ENCODE data around the gene LIG1.

LIG1 gene

DNA sequence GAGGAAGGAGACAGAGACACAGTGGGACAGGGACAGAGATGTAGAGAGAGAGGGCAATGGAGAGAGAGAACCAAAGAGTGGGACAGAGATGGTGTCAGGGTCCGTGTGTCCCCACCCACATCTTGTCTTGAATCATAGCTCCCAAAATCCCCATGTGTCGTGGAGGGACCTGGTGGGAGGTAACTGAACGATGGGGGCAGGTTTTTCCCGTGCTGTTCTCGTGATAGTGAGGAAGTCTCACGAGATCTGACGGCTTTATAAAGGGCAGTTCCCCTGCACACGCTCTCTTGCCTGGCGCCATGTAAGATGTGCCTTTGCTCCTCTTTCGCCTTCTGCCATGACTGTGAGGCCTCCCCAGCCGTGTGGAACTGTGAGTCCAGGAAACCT is 52.0 kb downstream of the LIG1 start:
- Histone ChIP-seq H3K4me3 (ENCODE audit: low read depth, low read length) (no peak overlapping the region), H3K9me3 (ENCODE audit: control insufficient read depth, insufficient read depth, low read depth, low read length) (no peaks in the 10 kb centered on the region), H3K36me3 (ENCODE audit: control insufficient read depth in 2 of 2, insufficient read depth in 1 of 2, low read length in 2 of 2) (peaks cover 46 to 69% of the 10 kb centered on the region in 2 experiments), H3K27ac (ENCODE audit: extremely low read depth, low read depth, low read length) (no peak overlapping the region), H3K4me1 (ENCODE audit: control insufficient read depth, insufficient read depth, low read length) (no peaks in the 10 kb centered on the region)
- TF ChIP-seq, protein P1, sequence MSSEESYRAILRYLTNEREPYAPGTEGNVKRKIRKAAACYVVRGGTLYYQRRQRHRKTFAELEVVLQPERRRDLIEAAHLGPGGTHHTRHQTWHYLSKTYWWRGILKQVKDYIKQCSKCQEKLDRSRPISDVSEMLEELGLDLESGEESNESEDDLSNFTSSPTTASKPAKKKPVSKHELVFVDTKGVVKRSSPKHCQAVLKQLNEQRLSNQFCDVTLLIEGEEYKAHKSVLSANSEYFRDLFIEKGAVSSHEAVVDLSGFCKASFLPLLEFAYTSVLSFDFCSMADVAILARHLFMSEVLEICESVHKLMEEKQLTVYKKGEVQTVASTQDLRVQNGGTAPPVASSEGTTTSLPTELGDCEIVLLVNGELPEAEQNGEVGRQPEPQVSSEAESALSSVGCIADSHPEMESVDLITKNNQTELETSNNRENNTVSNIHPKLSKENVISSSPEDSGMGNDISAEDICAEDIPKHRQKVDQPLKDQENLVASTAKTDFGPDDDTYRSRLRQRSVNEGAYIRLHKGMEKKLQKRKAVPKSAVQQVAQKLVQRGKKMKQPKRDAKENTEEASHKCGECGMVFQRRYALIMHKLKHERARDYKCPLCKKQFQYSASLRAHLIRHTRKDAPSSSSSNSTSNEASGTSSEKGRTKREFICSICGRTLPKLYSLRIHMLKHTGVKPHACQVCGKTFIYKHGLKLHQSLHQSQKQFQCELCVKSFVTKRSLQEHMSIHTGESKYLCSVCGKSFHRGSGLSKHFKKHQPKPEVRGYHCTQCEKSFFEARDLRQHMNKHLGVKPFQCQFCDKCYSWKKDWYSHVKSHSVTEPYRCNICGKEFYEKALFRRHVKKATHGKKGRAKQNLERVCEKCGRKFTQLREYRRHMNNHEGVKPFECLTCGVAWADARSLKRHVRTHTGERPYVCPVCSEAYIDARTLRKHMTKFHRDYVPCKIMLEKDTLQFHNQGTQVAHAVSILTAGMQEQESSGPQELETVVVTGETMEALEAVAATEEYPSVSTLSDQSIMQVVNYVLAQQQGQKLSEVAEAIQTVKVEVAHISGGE (tag by site-specific recombination; conservative IDR thresholded peaks at IDR 0.05; ENCODE audit: low read depth): no peak
- no peak for TF ChIP-seq SALL2 (tag by site-specific recombination; IDR thresholded peaks at IDR 0.05; ENCODE audit: borderline replicate concordance)
- ChIA-PET CTCF (no interaction called here), POLR2A (interaction anchor here (0.7 to 1.1 kb wide), 2 partner anchors 53 to 96 kb away, joined by 3 to 4 read pairs; no protein-coding TSS in a partner anchor)

DNA sequence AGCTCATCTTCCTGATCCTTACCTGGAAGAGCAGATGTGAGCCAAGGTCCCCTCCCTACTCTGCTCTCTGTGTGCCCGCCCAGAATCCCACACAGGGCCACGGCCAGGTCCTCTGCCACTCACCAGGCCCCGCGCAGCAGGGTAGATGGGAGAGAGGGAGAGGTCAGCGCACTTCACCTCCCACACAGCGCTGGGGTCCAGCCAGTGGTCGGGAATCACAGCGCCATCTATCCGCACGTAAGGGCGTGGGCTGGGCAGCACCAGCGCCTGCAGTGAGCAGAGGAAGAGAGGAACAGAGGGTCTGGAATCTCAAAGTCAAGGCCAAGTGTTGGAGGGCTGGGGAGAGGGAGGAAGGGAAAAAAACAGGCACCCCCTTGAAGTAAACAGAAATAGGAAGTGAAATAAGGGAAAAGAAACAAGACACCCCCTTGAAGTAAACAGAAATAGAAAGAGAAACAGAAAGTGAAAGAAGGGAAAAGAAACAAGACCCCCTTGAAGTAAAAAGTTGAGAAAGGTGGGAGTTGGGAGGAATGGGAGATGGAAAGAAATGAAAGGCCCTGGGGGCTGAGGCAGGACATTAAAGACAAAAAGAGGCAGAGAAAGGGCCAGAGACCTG is 52.5 kb downstream of the LIG1 start:
- CTCF ChIA-PET: interaction anchor here (0.6 to 1.1 kb wide), 2 partner anchors 9 to 30 kb away, joined by 3 to 5 read pairs; no protein-coding TSS in a partner anchor
- POLR2A ChIA-PET: no interaction called here
- H3K27ac ChIP-seq (ENCODE audit: extremely low read depth, low read depth, low read length): no peak overlapping the region

DNA sequence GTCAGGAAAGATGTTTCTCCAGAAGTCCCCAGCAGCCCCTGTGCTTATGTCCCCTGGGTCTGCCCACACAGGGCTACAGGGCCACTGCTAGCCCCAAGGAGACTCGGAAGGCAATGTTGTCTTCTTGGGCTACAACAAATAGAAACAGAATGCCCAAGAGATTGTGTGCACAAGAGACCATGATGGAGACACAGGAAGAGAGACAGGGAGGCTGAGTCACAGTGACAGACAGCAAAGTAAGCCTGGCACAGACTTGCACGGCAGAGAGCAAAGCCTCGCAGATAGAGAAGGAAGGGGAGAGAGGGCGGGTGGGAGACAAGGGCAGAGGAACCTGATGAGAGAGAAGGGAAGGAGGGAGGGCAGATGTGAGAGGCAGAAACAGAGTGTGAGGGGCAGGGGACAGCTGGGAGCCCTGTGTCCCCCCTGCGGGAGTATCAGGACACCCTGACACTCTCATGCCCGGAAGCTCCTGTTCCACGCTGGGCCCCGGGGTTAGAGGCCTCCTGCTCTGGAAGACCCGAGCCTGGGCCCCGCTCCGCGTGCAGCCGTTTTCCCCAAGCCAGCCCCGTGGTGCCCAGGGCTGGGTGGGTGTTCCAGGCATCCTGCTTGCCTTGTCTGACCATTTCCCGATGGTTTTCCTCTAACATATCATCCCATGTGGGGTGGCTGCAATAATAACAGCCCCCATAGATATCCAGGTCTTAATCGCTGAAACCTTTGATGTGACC is 56.8 kb downstream of the LIG1 start:
- ChIA-PET POLR2A (interaction anchor here (0.9 kb wide), 1 partner anchor 17 kb away, joined by 3 read pairs; no protein-coding TSS in a partner anchor), CTCF (interaction anchor here (0.7 kb wide), 1 partner anchor 51 kb away, joined by 4 read pairs; no protein-coding TSS in a partner anchor)
- Histone ChIP-seq H3K27ac (ENCODE audit: extremely low read depth, low read depth, low read length) (no peak overlapping the region), H3K36me3 (ENCODE audit: control insufficient read depth in 2 of 2, insufficient read depth in 1 of 2, low read length in 2 of 2) (peaks cover 22 to 28% of the 10 kb centered on the region in 2 experiments), H3K4me1 (ENCODE audit: control insufficient read depth, insufficient read depth, low read length) (0 out of 2 replicates have a peak, but pooled peaks cover 2% of the 10 kb centered on the region), H3K4me3 (ENCODE audit: low read depth, low read length) (no peak overlapping the region), H3K9me3 (ENCODE audit: control insufficient read depth, insufficient read depth, low read depth, low read length) (no peaks in the 10 kb centered on the region)
- TF ChIP-seq ZFP3 (tag by site-specific recombination; IDR thresholded peaks at IDR 0.05; ENCODE audit: low read depth) (no peak), HOXA7 (CRISPR knock-in tag; IDR thresholded peaks at IDR 0.05; ENCODE audit: borderline replicate concordance) (no peak), ZNF394 (tag by site-specific recombination; IDR thresholded peaks at IDR 0.05; ENCODE audit: borderline replicate concordance) (no peak), ZXDB (tag by site-specific recombination; IDR thresholded peaks at IDR 0.05) (no peak), ZNF701 (tag by site-specific recombination; IDR thresholded peaks at IDR 0.05) (no peak), ZNF530 (tag by site-specific recombination; IDR thresholded peaks at IDR 0.05; ENCODE audit: low read depth) (no peak), TRIM28 (IDR thresholded peaks at IDR 0.05; ENCODE audit: borderline replicate concordance, low read length) (no peak)
- TF ChIP-seq, protein P2, sequence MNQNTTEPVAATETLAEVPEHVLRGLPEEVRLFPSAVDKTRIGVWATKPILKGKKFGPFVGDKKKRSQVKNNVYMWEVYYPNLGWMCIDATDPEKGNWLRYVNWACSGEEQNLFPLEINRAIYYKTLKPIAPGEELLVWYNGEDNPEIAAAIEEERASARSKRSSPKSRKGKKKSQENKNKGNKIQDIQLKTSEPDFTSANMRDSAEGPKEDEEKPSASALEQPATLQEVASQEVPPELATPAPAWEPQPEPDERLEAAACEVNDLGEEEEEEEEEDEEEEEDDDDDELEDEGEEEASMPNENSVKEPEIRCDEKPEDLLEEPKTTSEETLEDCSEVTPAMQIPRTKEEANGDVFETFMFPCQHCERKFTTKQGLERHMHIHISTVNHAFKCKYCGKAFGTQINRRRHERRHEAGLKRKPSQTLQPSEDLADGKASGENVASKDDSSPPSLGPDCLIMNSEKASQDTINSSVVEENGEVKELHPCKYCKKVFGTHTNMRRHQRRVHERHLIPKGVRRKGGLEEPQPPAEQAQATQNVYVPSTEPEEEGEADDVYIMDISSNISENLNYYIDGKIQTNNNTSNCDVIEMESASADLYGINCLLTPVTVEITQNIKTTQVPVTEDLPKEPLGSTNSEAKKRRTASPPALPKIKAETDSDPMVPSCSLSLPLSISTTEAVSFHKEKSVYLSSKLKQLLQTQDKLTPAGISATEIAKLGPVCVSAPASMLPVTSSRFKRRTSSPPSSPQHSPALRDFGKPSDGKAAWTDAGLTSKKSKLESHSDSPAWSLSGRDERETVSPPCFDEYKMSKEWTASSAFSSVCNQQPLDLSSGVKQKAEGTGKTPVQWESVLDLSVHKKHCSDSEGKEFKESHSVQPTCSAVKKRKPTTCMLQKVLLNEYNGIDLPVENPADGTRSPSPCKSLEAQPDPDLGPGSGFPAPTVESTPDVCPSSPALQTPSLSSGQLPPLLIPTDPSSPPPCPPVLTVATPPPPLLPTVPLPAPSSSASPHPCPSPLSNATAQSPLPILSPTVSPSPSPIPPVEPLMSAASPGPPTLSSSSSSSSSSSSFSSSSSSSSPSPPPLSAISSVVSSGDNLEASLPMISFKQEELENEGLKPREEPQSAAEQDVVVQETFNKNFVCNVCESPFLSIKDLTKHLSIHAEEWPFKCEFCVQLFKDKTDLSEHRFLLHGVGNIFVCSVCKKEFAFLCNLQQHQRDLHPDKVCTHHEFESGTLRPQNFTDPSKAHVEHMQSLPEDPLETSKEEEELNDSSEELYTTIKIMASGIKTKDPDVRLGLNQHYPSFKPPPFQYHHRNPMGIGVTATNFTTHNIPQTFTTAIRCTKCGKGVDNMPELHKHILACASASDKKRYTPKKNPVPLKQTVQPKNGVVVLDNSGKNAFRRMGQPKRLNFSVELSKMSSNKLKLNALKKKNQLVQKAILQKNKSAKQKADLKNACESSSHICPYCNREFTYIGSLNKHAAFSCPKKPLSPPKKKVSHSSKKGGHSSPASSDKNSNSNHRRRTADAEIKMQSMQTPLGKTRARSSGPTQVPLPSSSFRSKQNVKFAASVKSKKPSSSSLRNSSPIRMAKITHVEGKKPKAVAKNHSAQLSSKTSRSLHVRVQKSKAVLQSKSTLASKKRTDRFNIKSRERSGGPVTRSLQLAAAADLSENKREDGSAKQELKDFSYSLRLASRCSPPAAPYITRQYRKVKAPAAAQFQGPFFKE (tag by site-specific recombination; IDR thresholded peaks at IDR 0.05; ENCODE audit: borderline replicate concordance): no peak
- TF ChIP-seq, protein P3, sequence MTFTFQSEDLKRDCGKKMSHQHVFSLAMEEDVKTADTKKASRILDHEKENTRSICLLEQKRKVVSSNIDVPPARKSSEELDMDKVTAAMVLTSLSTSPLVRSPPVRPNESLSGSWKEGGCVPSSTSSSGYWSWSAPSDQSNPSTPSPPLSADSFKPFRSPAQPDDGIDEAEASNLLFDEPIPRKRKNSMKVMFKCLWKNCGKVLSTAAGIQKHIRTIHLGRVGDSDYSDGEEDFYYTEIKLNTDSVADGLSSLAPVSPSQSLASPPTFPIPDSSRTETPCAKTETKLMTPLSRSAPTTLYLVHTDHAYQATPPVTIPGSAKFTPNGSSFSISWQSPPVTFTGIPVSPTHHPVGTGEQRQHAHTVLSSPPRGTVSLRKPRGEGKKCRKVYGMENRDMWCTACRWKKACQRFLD (tag by site-specific recombination; IDR thresholded peaks at IDR 0.05): no peak
- TF ChIP-seq, protein P4, sequence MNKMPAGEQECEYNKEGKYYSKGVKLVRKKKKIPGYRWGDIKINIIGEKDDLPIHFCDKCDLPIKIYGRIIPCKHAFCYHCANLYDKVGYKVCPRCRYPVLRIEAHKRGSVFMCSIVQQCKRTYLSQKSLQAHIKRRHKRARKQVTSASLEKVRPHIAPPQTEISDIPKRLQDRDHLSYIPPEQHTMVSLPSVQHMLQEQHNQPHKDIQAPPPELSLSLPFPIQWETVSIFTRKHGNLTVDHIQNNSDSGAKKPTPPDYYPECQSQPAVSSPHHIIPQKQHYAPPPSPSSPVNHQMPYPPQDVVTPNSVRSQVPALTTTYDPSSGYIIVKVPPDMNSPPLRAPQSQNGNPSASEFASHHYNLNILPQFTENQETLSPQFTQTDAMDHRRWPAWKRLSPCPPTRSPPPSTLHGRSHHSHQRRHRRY (tag by site-specific recombination; IDR thresholded peaks at IDR 0.05): no peak
- TF ChIP-seq, protein P5, sequence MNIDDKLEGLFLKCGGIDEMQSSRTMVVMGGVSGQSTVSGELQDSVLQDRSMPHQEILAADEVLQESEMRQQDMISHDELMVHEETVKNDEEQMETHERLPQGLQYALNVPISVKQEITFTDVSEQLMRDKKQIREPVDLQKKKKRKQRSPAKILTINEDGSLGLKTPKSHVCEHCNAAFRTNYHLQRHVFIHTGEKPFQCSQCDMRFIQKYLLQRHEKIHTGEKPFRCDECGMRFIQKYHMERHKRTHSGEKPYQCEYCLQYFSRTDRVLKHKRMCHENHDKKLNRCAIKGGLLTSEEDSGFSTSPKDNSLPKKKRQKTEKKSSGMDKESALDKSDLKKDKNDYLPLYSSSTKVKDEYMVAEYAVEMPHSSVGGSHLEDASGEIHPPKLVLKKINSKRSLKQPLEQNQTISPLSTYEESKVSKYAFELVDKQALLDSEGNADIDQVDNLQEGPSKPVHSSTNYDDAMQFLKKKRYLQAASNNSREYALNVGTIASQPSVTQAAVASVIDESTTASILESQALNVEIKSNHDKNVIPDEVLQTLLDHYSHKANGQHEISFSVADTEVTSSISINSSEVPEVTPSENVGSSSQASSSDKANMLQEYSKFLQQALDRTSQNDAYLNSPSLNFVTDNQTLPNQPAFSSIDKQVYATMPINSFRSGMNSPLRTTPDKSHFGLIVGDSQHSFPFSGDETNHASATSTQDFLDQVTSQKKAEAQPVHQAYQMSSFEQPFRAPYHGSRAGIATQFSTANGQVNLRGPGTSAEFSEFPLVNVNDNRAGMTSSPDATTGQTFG (tag by site-specific recombination; IDR thresholded peaks at IDR 0.05; ENCODE audit: borderline replicate concordance): no peak

More for the DNA sequence above, 52.5 kb downstream of the LIG1 start:
- Histone ChIP-seq H3K4me3 (ENCODE audit: low read depth, low read length) (no peak overlapping the region), H3K9me3 (ENCODE audit: control insufficient read depth, insufficient read depth, low read depth, low read length) (no peaks in the 10 kb centered on the region), H3K4me1 (ENCODE audit: control insufficient read depth, insufficient read depth, low read length) (no peaks in the 10 kb centered on the region), H3K36me3 (ENCODE audit: control insufficient read depth in 2 of 2, insufficient read depth in 1 of 2, low read length in 2 of 2) (peaks cover 46 to 64% of the 10 kb centered on the region in 2 experiments)
- TF ChIP-seq ZNF24 (tag by site-specific recombination; IDR thresholded peaks at IDR 0.05): no peak
- TF ChIP-seq PRDM1 (tag by site-specific recombination; IDR thresholded peaks at IDR 0.05): peak; percentile 82
